Activated T-helper 1 cell treated with anti-CD3 and anti-CD28 coated beads, Interleukin-2, amount 50 U/mL, for 16 hours (primary cell): ENCODE data around the gene CHRNA5.
A peak's percentile ranks its signal among the peaks of the same experiment; 100 is the strongest.
"Not testable (repeated sequence)": the region's sequence is repeated elsewhere in the genome, so short reads cannot be mapped to it uniquely, and the experiment has no call there.

Experiments
- DNase-seq, 2 donors: peaks; one replicate each; pipeline ENCODE4 v3.0.0-alpha.2; 2020; ENCODE audit warnings: low read depth in 1 of 2, low spot score in 1 of 2

The CHRNA5 gene

GRCh38 chr15:78565951-78566774 lies 843 bp downstream of the CHRNA5 start:
- no peak for DNase-seq

DNA sequence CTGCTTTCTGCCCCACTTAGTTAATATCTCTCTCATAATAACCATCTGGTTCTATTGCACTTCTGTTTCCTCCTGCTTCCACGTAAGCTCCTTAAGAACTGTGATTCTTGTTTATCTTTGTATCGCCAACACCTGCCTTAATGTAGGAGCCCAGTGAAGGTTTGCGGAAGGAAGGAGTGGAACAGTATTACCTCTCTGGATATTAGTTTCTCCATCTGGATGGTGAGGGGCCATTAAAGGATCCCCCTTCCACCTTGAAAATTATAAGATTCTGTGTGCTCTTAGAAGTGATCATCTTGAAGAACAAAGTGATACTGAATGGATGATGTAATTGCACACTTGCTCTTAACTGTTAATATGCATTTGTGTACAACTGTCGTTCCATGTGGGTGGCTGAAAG lies 2.2 kb downstream of the CHRNA5 start:
- DNase-seq, result no peak

DNA sequence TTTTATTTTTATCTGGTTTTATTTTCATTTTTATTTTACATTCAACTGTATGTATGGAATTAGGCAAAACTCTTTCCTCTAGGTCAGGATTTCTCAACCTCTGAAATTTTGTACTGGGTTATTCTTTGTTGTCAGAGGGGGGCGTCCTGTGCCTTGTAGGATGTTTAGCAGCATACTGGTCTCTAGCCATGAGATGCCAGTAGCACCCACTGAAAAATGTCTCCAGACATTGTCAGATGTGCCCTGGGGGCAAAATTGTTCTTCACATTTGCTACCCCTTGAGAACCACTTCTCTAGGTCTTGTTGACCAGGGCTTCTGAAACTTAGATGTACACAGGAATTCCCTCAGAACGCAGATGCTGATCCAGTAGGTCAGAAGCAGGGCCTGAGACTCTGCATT lies 5.4 kb downstream of the CHRNA5 start:
- no peak for DNase-seq

- DNase-seq, result no peak
Measured at GRCh38 chr15:78571382-78571781, 6.1 kb downstream of the CHRNA5 start.

- DNase-seq, result no peak
Measured at GRCh38 chr15:78573416-78573815, 8.1 kb downstream of the CHRNA5 start.

GRCh38 chr15:78574944-78575343 lies 9.6 kb downstream of the CHRNA5 start:
- no peak for DNase-seq

- no peak for DNase-seq
Measured at GRCh38 chr15:78597583-78597982, 32.3 kb downstream of the CHRNA5 start.

- DNase-seq, result no peak
Measured at GRCh38 chr15:78598348-78598747, 33.0 kb downstream of the CHRNA5 start.

DNA sequence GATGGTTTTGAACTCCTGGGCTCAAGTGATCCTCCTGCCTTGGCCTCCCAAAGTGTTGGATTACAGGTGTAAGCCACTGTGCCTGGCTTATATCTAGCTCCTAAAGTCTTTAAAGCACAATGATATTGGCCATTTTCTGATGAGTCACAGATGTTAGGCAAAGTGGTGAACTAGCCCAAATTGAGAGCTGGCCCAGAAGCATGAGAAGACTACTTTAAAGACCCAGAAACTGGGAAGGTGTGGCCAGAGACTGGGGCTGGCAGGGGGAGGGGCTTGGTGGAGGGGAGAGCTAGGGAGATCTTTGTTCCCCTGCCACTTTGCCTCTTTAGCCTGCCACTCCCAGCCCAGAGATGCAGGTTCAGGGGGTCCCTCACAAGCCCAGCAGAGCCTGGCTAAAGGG lies 33.9 kb downstream of the CHRNA5 start:
- DNase-seq, result no peak

GRCh38 chr15:78603467-78603866 lies 38.1 kb downstream of the CHRNA5 start:
- DNase-seq, result no peak

DNA sequence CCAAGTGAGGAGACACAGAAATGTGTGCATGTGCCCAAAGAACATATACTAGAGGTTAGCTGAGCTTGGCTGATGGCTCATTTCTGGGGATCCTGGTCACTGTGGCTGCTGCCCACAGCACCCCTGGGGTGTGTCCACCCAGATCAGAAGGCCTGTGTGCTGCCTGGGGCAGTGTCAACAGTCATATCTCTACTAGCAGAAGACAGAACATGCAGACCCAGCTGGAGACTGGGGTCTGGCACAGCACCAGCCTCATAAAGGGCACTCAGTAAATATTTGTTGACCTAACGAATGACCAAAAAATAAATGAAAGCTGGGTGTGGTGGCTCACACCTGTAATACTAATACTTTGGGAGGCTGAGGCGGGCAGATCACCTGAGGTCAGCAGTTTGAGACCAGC lies 39.1 kb downstream of the CHRNA5 start:
- no peak for DNase-seq

DNA sequence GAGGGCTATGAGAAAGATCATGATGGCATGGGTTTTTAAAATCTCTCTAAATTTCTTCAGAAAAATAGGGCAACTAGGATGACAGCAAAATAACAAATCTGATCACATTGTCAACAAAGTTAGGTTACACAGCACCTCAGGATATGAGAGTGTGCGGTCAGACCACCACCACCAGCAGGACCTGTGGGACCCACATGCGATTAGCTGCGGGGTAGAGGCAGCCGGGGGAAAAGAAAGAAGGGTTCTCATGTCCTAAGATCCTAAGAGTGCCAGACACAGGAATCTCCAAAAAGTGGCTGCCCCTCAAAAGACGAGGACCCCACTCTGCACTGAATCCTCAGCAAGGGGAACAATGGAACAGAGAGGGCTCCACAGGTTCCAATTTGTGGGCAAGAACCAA lies 39.9 kb downstream of the CHRNA5 start:
- DNase-seq, result no peak

GRCh38 chr15:78605680-78606079 lies 40.4 kb downstream of the CHRNA5 start:
- no peak for DNase-seq

DNA sequence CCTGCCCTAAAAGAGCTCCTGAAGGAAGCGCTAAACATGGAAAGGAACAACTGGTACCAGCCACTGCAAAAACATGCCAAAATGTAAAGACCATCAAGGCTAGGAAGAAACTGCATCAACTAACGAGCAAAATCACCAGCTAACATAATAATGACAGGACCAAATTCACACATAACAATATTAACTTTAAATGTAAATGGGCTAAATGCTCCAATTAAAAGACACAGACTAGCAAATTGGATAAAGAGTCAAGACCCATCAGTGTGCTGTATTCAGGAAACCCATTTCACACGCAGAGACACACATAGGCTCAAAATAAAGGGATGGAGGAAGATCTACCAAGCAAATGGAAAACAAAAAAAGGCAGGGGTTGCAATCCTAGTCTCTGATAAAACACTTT lies 44.2 kb downstream of the CHRNA5 start:
- DNase-seq, result not testable (repeated sequence)

GRCh38 chr15:78614021-78614420 lies 48.7 kb downstream of the CHRNA5 start:
- no peak for DNase-seq

GRCh38 chr15:78615151-78615589 lies 49.9 kb downstream of the CHRNA5 start:
- no peak for DNase-seq

DNA sequence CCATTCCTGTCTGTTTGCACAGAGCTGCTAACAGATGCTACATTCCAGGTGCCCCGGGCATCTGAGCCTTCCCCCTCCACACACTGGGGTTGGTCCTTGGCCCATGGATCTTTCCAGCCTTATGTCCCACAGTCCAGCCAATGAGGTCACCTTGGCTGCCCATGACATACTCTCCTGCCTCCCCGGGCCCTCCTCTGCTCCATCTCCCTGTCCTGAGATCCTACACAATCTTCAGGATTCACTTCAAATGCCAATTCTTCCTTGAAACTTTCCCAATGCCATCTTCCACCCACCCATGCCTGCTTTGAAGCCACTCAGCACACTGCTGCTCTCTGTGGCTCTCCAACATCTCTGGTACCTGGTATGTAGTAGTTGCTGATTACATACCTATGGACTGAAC lies 51.2 kb downstream of the CHRNA5 start:
- DNase-seq, result no peak

GRCh38 chr15:78617076-78617475 lies 51.8 kb downstream of the CHRNA5 start:
- DNase-seq, result no peak

GRCh38 chr15:78617516-78617915 lies 52.2 kb downstream of the CHRNA5 start:
- no peak for DNase-seq

- DNase-seq, result no peak
Measured at GRCh38 chr15:78618064-78618463, 52.7 kb downstream of the CHRNA5 start.

- DNase-seq, result peak; percentile 59 to 65
Measured at GRCh38 chr15:78618490-78618934, 53.2 kb downstream of the CHRNA5 start.

DNA sequence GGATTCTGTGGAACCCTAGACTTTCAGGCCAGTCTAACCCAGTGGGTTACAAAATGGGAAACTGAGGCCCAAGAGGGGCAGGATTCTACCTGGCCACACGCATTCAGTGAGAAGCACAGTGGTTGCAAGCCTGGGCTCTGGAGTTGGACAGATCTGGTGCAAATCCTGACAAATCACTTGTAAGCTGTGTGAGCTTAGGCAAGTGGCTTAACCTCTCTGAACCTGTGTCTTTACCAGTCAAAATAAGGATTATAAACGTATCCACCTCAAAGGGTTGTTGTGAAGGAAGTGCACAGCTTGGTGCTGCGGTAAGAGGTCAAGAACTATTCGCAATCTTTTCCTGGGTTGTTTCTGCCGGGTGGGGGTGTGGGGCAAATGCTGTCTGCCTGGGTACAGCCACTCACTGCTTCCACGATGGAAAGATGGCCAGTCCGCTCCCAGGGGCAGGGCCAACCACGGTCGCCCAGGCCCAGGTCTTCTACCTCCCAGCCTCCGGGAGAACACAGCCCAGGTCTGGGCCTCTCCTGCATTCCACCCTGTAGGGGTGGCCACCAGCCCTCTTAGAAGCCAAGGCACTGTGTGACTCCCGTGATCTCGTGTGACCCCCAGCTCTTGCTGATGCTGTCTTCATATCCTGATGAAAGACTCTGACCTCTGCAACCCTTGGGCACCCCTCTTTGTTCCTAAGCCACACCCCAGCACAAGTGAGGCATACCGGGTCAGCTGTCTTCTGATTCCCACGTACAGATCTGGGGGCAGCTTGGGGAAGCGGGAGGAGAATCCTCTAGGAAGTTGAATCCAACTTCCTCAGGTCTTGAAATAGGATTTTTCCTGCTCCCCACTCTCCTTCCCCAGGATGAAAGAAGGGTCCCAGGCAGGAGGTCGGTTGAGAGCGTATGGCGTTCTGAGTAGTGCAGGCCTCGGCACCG lies 54.0 kb downstream of the CHRNA5 start:
- DNase-seq, result no peak
